HepG2 (cell line): ENCODE results near the gene OR52B2.

Source experiments
- CREB1 ChIP-seq, 2 experiments: fragments of 450-650 bp in 1 of 2; IDR thresholded peaks; 2 replicates each; pipeline ENCODE4 v1.6.1; 2016 to 2017; ENCODE audit warnings: control low read depth in 1 of 2, mild to moderate bottlenecking in 1 of 2, missing compliant biosample characterization in 1 of 2, missing genetic modification characterization in 1 of 2
- CTCF ChIP-seq: sonication (generic); formaldehyde crosslinking; IDR thresholded peaks from 2 replicates; pipeline ENCODE4 v1.5.0; 2020; ENCODE audit warnings: mild to moderate bottlenecking, missing genetic modification reagents, moderate library complexity
- ETV6 ChIP-seq: sonication (generic); formaldehyde crosslinking; conservative IDR thresholded peaks from 2 replicates; pipeline ENCODE4 v1.4.0; 2020; ENCODE audit warnings: missing genetic modification reagents
- JUNB ChIP-seq: sonication (generic); formaldehyde crosslinking; IDR thresholded peaks from 2 replicates; pipeline ENCODE4 v1.8.0; 2022; ENCODE audit warnings: missing genetic modification reagents, mild to moderate bottlenecking, borderline replicate concordance
- JUND ChIP-seq: sonication (generic); formaldehyde crosslinking; IDR thresholded peaks from 2 replicates; pipeline ENCODE4 v1.8.0; 2022; ENCODE audit warnings: mild to moderate bottlenecking, missing genetic modification reagents
- RAD51 ChIP-seq: fragments of 450-650 bp; IDR thresholded peaks from 2 replicates; pipeline ENCODE4 v1.6.1; 2016; ENCODE audit warnings: borderline replicate concordance
- RBFOX2 ChIP-seq: fragments of 200-400 bp; formaldehyde crosslinking; IDR thresholded peaks from 2 replicates; pipeline ENCODE4 v1.6.1; 2017; ENCODE audit warnings: low read depth, mild to moderate bottlenecking, low read length
- SMC3 ChIP-seq: IDR thresholded peaks from 2 replicates; pipeline ENCODE4 v1.6.1; 2011; ENCODE audit warnings: low read length, improper control_type of control experiment
- SP1 ChIP-seq, 2 experiments: fragments of 450-650 bp in 1 of 2; sonication (generic) in 1 of 2; formaldehyde crosslinking in 1 of 2; IDR thresholded peaks; 2 replicates each; pipeline versions ENCODE4 v1.4.0 to v1.6.1; 2016 to 2020; ENCODE audit warnings: missing genetic modification reagents in 1 of 2
- SPEN ChIP-seq: sonication (generic); formaldehyde crosslinking; IDR thresholded peaks from 2 replicates; pipeline ENCODE4 v1.5.1; 2020; ENCODE audit warnings: low read depth, mild to moderate bottlenecking, missing genetic modification reagents
- TIGD3 ChIP-seq: sonication (generic); formaldehyde crosslinking; IDR thresholded peaks from 2 replicates; pipeline ENCODE4 v1.5.1; 2020; ENCODE audit warnings: mild to moderate bottlenecking, missing genetic modification reagents, borderline replicate concordance
- U2AF1 ChIP-seq: fragments of 200-400 bp; formaldehyde crosslinking; optimal IDR thresholded peaks from 2 replicates; pipeline ENCODE3; 2017; ENCODE audit warnings: mild to moderate bottlenecking, low read depth, low read length
- ZNF549 ChIP-seq: sonication (generic); formaldehyde crosslinking; IDR thresholded peaks from 2 replicates; pipeline ENCODE4 v1.5.0; 2020; ENCODE audit warnings: missing genetic modification reagents
- ZNF589 ChIP-seq: sonication (generic); formaldehyde crosslinking; conservative IDR thresholded peaks from 2 replicates; pipeline ENCODE4 v1.8.0; 2022; ENCODE audit warnings: mild to moderate bottlenecking, moderate library complexity, missing genetic modification reagents

GRCh38 chr11:6129011-6129410 is 41.1 kb downstream of the OR52B2 start:
- TF ChIP-seq ZNF549 (CRISPR knock-in tag) (no peak), JUND (CRISPR knock-in tag) (no peak), ZNF589 (no peak), U2AF1 (no peak), JUNB (CRISPR knock-in tag) (no peak), CREB1 (IDR thresholded peaks at IDR 0.05) (no peak), CREB1 (CRISPR knock-in tag; IDR thresholded peaks at IDR 0.05) (no peak), RAD51 (no peak), SP1 (IDR thresholded peaks at IDR 0.05) (no peak), SP1 (CRISPR knock-in tag; IDR thresholded peaks at IDR 0.05) (no peak), TIGD3 (CRISPR knock-in tag) (no peak), CTCF (CRISPR knock-in tag) (no peak), SMC3 (no peak), RBFOX2 (no peak), SPEN (CRISPR knock-in tag) (no peak), ETV6 (no peak)
